Neural progenitor cell (in vitro differentiated cells): ENCODE results near the gene CD99L2. TPM values are rescaled to one million over a fixed set of nuclear protein-coding genes. Genes with fewer than 3 reads are reported as not detected.

ENCODE experiments used
- DNase-seq: peaks from one replicate; pipeline ENCODE4 v3.0.0-alpha.2; 2016; ENCODE audit warnings: low spot score
- H2AFZ ChIP-seq: fragments of 200-600 bp; sonication (generic); replicated peaks from 2 replicates; pipeline ENCODE4 v1.6.1; 2016; ENCODE audit warnings: antibody characterized with exemption
- H3F3A ChIP-seq: fragments of 200-600 bp; sonication (generic); 2 replicates; pipeline ENCODE4 v1.6.1; 2016; ENCODE audit warnings: antibody characterized with exemption, low read depth
- H3K27ac ChIP-seq: fragments of 200-600 bp; sonication (generic); 2 replicates; pipeline ENCODE4 v1.5.1; 2016; ENCODE audit warnings: mild to moderate bottlenecking
- H3K27me3 ChIP-seq: fragments of 200-600 bp; sonication (generic); 2 replicates; pipeline ENCODE4 v1.6.1; 2016; ENCODE audit warnings: mild to moderate bottlenecking, moderate library complexity
- H3K36me3 ChIP-seq: fragments of 200-600 bp; sonication (generic); 2 replicates; pipeline ENCODE4 v1.5.1; 2016
- H3K4me1 ChIP-seq: fragments of 200-600 bp; sonication (generic); 2 replicates; pipeline ENCODE4 v1.6.1; 2016; ENCODE audit warnings: mixed run types
- H3K4me2 ChIP-seq: fragments of 200-600 bp; sonication (generic); 2 replicates; pipeline ENCODE4 v1.6.1; 2016
- H3K4me3 ChIP-seq: fragments of 200-600 bp; sonication (generic); 2 replicates; pipeline ENCODE4 v1.5.1; 2016
- H3K79me2 ChIP-seq: fragments of 200-600 bp; sonication (generic); 2 replicates; pipeline ENCODE4 v1.6.1; 2016; ENCODE audit warnings: low read depth
- H3K9ac ChIP-seq: fragments of 200-600 bp; sonication (generic); 2 replicates; pipeline ENCODE4 v1.6.1; 2016
- H3K9me3 ChIP-seq: fragments of 200-600 bp; sonication (generic); 2 replicates; pipeline ENCODE4 v1.5.1; 2016; ENCODE audit warnings: low read depth
- H4K20me1 ChIP-seq: fragments of 200-600 bp; sonication (generic); 2 replicates; pipeline ENCODE4 v1.6.1; 2016; ENCODE audit warnings: low read depth
- H3K27ac Mint-ChIP-seq: 3 replicates; pipeline ENCODE4 v1.8.0; 2021; ENCODE audit warnings: mixed read lengths
- H3K27me3 Mint-ChIP-seq: 2 replicates; pipeline ENCODE4 v1.8.0; 2022; ENCODE audit warnings: low read depth, mild to moderate bottlenecking, inconsistent platforms, moderate library complexity, mixed read lengths; ENCODE audit not compliant: insufficient read depth
- H3K36me3 Mint-ChIP-seq: 3 replicates; pipeline ENCODE4 v1.8.0; 2021; ENCODE audit warnings: mixed read lengths
- H3K4me1 Mint-ChIP-seq: 3 replicates; pipeline ENCODE4 v1.8.0; 2021; ENCODE audit warnings: mixed read lengths
- H3K4me3 Mint-ChIP-seq: 3 replicates; pipeline ENCODE4 v1.8.0; 2021; ENCODE audit warnings: mild to moderate bottlenecking, moderate library complexity, mixed read lengths
- H3K9me3 Mint-ChIP-seq: 3 replicates; pipeline ENCODE4 v1.8.0; 2020; ENCODE audit warnings: mixed read lengths
- EZH2 ChIP-seq: fragments of 200-600 bp; sonication (generic); IDR thresholded peaks from 2 replicates; pipeline ENCODE4 v1.6.1; 2017; ENCODE audit warnings: antibody characterized with exemption, mild to moderate bottlenecking, moderate library complexity
- EZH2phosphoT487 ChIP-seq: fragments of 200-600 bp; sonication (generic); IDR thresholded peaks from 2 replicates; pipeline ENCODE4 v1.6.1; 2017; ENCODE audit warnings: antibody characterized with exemption
- total RNA-seq: library from RNA; depleted of rRNA; stranded (reverse); fragments of >200 nt; gene quantifications from 2 replicates; pipeline ENCODE4 v1.2.3, GENCODE V29; 2015; ENCODE audit warnings: low replicate concordance
- TF ChIP-seq, protein P1 (sequence below): fragments of 200-600 bp; sonication (generic); IDR thresholded peaks from 2 replicates; pipeline ENCODE4 v1.5.1; 2017; ENCODE audit warnings: antibody characterized with exemption, mild to moderate bottlenecking

Gene CD99L2
- total RNA-seq, 1 donor from 2014 or later: 24.7 TPM

DNA sequence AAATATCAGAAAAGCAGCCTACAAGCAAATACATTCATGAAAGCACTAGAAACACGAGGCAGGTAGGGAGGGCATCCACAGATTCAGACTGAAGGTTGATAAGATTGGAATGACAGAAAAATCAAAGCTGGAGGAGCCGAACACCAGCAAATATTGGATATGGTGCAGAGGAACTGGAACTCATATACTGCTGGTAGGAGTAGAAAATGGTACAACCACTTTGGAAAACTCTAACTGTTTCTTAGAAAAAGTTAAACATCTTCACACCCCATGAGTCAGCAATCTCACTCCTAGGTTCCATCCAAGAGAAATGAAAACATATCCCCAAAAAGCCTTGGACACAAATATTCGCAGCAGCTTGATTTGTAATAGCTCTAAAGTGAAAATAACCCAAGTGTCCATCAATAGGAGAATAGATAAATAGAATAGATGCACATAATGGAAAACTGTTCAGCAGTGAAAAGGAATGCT, 27.1 kb downstream of the CD99L2 start:
- H3K79me2 ChIP-seq: no peaks in the 10 kb centered on the region
- no peak overlapping the region for H3K4me3 Mint-ChIP-seq
- no peaks in the 10 kb centered on the region for H4K20me1 ChIP-seq
- DNase-seq: no peak
- no peaks in the 10 kb centered on the region for H3K27me3 ChIP-seq
- no peak overlapping the region for H2AFZ ChIP-seq
- peaks cover 1% of the 10 kb centered on the region for H3K36me3 ChIP-seq
- no peak overlapping the region for H3K27ac ChIP-seq
- peaks cover 5% of the 10 kb centered on the region for H3K4me1 Mint-ChIP-seq
- no peaks in the 10 kb centered on the region for H3K9me3 ChIP-seq
- H3K4me2 ChIP-seq: no peak overlapping the region
- no peaks in the 10 kb centered on the region for H3F3A ChIP-seq
- H3K4me3 ChIP-seq: no peak overlapping the region
- no peak overlapping the region for H3K9ac ChIP-seq
- H3K27ac Mint-ChIP-seq: peak overlapping the region; percentile 6
- no peaks in the 10 kb centered on the region for H3K27me3 Mint-ChIP-seq
- TF ChIP-seq EZH2phosphoT487: no peak
- TF ChIP-seq, protein P1, sequence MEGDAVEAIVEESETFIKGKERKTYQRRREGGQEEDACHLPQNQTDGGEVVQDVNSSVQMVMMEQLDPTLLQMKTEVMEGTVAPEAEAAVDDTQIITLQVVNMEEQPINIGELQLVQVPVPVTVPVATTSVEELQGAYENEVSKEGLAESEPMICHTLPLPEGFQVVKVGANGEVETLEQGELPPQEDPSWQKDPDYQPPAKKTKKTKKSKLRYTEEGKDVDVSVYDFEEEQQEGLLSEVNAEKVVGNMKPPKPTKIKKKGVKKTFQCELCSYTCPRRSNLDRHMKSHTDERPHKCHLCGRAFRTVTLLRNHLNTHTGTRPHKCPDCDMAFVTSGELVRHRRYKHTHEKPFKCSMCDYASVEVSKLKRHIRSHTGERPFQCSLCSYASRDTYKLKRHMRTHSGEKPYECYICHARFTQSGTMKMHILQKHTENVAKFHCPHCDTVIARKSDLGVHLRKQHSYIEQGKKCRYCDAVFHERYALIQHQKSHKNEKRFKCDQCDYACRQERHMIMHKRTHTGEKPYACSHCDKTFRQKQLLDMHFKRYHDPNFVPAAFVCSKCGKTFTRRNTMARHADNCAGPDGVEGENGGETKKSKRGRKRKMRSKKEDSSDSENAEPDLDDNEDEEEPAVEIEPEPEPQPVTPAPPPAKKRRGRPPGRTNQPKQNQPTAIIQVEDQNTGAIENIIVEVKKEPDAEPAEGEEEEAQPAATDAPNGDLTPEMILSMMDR: no peak
- TF ChIP-seq EZH2: no peak
- peaks cover 7% of the 10 kb centered on the region for H3K36me3 Mint-ChIP-seq
- H3K4me1 ChIP-seq: no peaks in the 10 kb centered on the region
- H3K9me3 Mint-ChIP-seq: peaks cover 19% of the 10 kb centered on the region

DNA sequence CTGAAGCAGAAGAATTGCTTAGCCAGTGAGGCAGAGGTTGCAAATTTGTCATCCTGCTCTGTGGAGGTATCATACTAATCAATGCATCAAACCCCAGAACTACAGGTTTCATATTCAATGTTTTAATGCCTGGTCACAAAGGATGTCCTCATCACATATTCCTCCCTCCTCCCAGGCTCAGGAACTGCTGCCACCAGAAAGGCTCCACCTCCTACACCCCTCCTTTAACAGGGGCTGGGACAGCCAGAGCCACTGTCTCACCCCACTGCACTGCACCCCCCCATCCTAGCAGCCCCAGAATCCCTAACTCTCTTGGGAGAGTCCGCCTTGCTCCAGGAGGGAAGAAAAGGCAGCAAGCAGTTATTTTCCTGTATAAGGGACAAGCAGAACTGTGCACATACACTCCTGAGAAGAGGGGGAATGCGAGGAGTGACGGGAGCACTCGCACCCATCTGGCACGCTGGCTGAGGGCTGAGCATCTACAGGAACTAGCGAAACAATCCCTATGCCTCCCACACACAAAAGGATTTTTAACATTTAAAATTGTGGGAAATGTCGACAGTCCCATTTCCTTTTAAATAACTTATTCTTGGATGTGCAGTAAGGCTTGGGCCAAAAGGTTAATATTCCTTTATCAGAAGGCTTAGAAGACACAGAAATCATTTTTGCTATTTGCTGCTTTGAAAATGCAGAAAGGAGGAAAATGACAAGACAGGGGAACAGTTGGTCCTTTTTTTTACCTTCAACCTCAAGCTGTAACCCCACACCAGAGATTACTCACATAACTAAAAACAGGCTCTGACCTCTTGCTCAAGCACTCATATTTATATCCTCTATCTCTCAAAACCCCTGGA, 27.8 kb downstream of the CD99L2 start:
- H3K27me3 ChIP-seq: no peaks in the 10 kb centered on the region
- H3K4me2 ChIP-seq: no peak overlapping the region
- no peak for DNase-seq
- Mint-ChIP-seq H3K27ac (peak overlapping the region; percentile 6), H3K4me3 (no peak overlapping the region), H3K27me3 (peaks cover 2% of the 10 kb centered on the region), H3K4me1 (peaks cover 5% of the 10 kb centered on the region), H3K9me3 (peaks cover 15% of the 10 kb centered on the region), H3K36me3 (peaks cover 5% of the 10 kb centered on the region)
- no peak overlapping the region for H3K9ac ChIP-seq
- no peak overlapping the region for H3K27ac ChIP-seq
- no peaks in the 10 kb centered on the region for H3K36me3 ChIP-seq
- no peaks in the 10 kb centered on the region for H3F3A ChIP-seq
- no peak overlapping the region for H3K4me3 ChIP-seq
- no peaks in the 10 kb centered on the region for H3K9me3 ChIP-seq
- no peak for TF ChIP-seq EZH2phosphoT487
- TF ChIP-seq EZH2: no peak
- TF ChIP-seq, protein P1: no peak
- no peak overlapping the region for H2AFZ ChIP-seq
- H3K4me1 ChIP-seq: no peaks in the 10 kb centered on the region
- no peaks in the 10 kb centered on the region for H4K20me1 ChIP-seq
- no peaks in the 10 kb centered on the region for H3K79me2 ChIP-seq

DNA sequence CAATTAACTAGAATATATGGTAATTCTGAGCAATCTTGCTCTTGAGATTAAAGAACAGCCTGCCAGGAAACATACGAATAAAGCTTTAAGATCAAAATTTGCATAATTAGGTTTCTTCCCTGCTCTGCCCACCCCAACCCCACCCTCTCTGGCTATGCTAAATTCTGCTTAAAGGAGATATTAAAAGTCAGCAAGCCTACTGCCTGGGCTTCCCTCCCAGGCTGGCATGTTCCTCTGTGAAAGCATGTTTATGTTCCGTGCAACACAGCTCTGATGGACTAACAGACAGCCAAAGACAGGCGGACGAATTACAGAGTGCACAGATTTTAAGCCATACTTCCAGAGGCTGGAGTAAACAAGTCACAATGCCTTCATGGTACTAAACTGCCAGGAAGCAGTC, 28.4 kb downstream of the CD99L2 start:
- DNase-seq: no peak
- Histone ChIP-seq H3K79me2 (no peaks in the 10 kb centered on the region), H3K4me2 (no peak overlapping the region), H3K9me3 (no peaks in the 10 kb centered on the region), H2AFZ (no peak overlapping the region), H3F3A (no peaks in the 10 kb centered on the region), H3K4me1 (no peaks in the 10 kb centered on the region), H3K36me3 (no peaks in the 10 kb centered on the region), H3K27me3 (no peaks in the 10 kb centered on the region), H4K20me1 (no peaks in the 10 kb centered on the region), H3K27ac (no peak overlapping the region), H3K9ac (no peak overlapping the region), H3K4me3 (no peak overlapping the region)
- TF ChIP-seq EZH2 (no peak), EZH2phosphoT487 (no peak)
- TF ChIP-seq, protein P1: no peak
- Mint-ChIP-seq H3K4me1 (peaks cover 5% of the 10 kb centered on the region), H3K36me3 (peaks cover 7% of the 10 kb centered on the region), H3K9me3 (peaks cover 8% of the 10 kb centered on the region), H3K27ac (no peak overlapping the region), H3K27me3 (peaks cover 4% of the 10 kb centered on the region), H3K4me3 (no peak overlapping the region)
